Activated CD4-positive, alpha-beta T cell treated with anti-CD3 and anti-CD28 coated beads, Interleukin-10, Interleukin-2, amounts not matched to agents 100 ng/mL and 50 ng/mL, durations not matched to agents 16 hours and 8 hours (primary cell): ENCODE measurements around the gene PKP4.
"Not testable (repeated sequence)": the region's sequence is repeated elsewhere in the genome, so short reads cannot be mapped to it uniquely, and the experiment has no call there.

ENCODE experiments used
- DNase-seq: peaks from one replicate; pipeline ENCODE4 v3.0.0-alpha.2; 2020

Gene PKP4

GRCh38 chr2:158690823-158691222 is 234.1 kb downstream of the PKP4 start:
- no peak for DNase-seq

GRCh38 chr2:158691619-158692018 is 234.9 kb downstream of the PKP4 start:
- no peak for DNase-seq

GRCh38 chr2:158692372-158693103 is 235.8 kb downstream of the PKP4 start:
- no peak for DNase-seq

- no peak for DNase-seq
Observed at GRCh38 chr2:158693476-158693875, 236.7 kb downstream of the PKP4 start.

DNA sequence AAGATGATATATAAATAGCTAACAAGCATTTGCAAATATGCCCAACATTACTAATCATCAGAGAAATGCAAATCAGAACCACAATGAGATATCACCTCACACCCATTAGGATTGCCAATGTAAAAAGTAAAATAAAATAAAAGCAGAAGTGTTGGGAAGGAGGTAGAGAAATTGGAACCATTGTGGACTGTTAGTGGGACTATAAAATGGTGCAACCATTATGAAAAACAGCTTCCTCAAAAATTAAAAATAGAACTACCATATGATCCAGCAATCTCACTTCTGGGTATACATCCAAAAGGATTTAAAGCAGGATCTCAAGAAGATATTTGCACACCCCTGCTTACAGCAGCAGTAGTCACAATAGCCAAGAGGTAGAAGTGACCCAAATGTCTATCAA is 238.6 kb downstream of the PKP4 start:
- DNase-seq = no peak

DNA sequence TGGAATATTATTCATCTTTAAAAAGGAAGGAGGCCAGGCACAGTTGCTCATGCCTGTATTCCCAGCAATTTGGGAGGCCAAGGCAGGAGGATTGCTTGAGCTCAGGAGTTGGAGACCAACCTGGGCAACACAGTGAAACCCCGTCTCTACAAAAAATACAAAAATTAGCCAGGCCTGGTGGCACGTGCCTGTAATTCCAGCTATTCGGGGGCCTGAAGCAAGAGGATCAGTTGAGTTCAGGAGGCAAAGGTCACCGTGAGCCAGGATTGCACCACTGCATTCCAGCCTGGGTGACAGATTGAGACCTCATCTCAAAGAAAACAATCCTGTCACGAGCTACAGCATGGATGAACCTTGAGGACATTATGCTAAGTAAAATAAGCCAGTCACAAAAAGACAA is 239.0 kb downstream of the PKP4 start:
- DNase-seq = not testable (repeated sequence)

DNA sequence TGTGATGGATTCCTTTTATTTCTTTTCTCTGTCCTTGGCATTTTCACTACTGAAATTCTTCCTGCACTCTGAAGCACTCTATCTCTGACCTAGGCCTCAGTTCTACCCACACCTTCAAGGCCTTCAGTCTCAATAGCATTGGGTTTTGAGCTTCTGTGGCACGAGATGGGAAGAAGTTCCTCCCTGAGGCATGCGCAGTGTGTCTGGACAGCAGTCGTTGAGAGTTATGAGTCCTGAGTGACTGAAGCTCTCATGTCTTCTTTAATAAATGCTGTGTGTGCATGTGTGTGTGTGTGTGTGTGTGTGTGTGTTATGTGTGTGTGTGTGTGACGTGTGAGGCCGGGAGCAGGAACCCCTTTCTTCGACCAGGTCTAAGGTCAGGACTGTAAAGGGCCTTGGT is 242.6 kb downstream of the PKP4 start:
- DNase-seq = no peak

GRCh38 chr2:158701101-158701500 is 244.3 kb downstream of the PKP4 start:
- DNase-seq = no peak

GRCh38 chr2:158702740-158703139 is 246.0 kb downstream of the PKP4 start:
- DNase-seq = no peak

DNA sequence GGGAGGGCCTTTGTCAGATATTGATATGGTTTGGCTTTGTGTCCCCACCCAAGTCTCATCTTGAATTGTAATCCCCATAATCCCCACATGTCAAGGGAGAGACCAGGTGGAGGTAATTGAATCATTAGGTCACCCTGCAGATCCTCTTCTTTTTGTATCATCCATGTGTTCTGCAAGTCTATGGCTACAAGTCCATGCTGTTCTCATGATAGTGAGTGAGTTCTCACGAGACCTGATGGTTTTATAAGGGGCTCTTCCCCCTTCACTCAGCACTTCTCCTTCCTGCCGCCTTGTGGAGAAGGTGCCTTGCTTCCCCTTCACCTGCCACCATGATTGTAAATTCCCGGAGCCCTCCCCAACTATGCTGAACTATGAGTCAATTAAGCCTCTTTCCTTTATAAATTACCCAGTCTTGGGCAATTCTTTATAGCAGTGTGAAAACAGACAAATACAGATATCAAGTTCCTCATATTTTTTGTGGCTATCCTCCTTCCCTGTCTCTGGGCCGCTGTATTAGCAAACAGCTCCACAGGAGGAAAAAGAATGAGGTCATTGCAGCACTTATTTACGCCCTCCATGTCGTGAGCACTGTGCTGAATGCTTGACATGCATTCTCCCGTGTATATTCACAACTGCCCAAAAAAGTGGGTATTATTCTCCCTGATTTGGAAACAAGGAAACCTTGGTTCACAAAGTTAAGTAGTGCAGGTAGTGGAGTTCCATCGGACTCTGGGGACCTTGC is 248.1 kb downstream of the PKP4 start:
- not testable (repeated sequence) for DNase-seq

DNA sequence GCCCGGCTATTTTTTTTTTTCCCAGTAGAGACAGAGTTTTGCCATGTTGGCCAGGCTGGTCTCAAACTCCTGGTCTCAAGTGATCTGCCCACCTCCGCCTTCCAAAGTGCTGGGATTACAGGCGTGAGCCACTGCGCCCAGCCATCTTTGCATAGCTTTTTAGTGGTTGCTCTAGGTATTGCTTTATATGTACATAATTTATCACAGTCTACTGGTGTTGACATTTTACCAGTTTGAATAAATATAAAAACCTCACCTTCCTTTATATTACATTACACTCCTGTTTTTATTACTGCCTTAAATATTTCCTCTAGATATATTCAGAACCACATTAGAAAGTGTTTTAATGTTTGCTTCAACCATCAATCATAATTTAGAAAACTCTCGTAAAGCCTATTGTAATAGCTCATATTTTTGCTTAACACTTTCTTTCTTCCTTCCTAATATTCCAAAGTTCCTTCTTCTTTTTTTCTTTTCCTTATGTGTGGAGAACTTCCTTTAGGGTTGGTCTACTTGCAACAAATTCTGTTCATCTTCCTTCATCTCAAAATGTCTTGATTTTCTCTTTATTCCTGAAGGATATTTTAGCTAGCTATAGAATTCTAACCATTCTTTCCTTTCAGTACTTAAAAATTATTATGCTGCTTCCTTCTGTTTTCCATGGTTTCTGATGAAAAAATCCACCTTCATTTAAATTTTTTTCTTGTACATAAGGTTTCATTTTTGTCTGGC is 256.2 kb downstream of the PKP4 start:
- DNase-seq = no peak

GRCh38 chr2:158713523-158714138 is 256.9 kb downstream of the PKP4 start:
- no peak for DNase-seq

DNA sequence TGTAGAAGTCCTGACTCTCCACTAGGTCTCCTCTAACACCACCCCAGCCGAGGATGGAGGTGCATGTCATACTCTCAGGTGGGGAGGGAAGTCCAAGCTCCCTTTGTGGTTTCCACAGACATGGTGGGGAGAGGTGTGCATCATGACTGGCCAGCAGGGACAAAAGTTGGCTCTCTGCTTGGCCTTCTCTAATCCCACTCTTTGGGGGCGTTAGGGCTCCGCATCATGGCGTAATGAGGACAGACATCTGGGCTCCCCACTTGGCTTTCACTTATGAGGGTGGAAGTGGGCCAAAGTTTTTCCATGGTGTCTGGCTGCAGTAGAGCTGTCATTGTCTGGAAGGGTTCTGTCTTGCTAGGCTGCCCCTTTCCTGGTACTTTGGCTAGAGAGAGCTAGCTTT is 257.7 kb downstream of the PKP4 start:
- DNase-seq = no peak

- no peak for DNase-seq
Observed at GRCh38 chr2:158715357-158715756, 258.6 kb downstream of the PKP4 start.

DNA sequence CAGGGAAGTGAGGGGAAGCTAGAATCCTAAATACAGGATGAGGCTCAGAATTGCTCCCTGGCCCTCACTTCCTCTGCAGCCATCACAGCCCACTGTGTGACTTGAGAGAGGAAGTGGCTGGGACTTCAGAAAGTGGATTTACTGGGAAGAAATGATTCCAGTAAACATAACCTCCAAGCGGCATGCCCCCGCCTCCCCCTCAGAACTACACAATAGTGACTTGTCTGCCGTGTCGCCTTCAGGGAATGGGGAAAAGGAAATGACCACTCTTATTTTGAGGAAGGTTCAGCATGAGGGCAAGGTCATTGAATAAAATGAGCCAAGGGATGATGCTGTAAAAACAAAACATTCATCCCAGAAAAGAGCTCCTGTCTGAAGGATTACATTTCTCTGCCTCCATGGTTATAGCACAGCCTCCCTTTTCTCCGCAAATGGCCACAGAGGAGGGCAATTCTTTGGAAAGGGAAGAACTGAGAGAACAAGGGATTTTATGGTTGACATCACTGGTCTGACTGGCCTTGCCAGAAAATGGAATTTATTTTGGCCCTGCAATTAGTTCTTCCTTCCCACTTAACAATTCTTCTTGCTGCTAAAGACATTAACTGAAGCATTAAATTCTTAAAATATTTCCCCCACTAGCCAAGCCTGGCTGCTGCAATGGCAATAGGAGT is 259.5 kb downstream of the PKP4 start:
- DNase-seq = no peak

DNA sequence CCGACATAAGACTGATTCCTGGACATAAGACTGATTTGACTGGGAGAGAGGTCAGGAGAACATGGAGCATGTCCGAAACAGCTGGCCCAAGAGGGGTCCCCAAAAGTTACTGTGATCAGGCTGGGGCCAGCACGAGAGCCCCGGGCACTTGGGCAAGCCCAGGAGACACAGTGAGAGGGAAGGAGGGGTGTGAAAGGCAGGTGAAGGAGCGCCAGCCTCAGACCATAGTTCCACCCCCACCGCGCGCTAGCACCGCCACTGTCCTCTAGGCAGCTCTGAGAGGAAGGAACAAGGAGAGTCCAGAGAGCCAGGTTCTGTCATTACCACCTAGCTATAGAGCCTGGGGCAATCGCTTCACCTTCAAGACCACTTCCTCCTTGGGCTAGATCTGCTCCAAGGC is 260.2 kb downstream of the PKP4 start:
- DNase-seq = no peak

DNA sequence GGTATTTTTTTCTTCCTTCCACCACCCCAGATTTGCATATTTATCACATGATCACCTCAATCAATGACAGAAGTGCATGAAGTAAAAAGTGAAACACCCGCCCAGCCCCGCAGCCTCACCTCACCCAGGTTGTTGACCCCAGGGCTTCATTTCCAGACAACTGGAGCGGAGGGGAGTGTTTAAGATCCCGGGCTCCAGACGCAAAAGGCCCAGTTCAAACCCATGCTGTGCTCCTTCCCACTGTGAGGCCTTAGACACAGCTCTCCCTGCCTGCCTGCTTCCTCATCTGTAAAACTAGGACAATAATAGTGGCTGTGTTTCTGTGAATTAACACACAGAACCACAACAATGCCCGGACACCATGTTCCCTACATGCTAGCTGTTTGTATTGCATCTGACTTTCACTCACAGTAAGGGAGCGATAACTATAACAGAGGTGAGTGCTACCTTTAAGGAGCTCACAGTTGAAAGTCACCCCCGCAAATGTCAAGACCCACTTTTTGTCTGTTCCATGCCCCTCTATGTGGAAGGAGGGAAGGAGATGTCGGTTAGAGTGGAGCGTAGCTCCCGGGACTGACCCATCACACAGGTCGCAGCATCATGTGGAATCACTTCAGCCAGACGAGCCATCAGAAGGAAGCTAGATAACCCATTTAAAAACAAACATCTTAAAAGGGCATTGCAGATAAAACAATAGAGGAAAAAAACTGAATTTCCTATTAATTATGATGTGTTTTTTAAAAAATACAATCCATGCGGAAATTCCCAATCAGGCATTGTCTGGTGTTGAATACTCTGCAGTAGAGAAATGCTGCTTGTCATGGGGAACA is 260.8 kb downstream of the PKP4 start:
- no peak for DNase-seq

- DNase-seq = no peak
Observed at GRCh38 chr2:158718196-158718585, 261.4 kb downstream of the PKP4 start.

DNA sequence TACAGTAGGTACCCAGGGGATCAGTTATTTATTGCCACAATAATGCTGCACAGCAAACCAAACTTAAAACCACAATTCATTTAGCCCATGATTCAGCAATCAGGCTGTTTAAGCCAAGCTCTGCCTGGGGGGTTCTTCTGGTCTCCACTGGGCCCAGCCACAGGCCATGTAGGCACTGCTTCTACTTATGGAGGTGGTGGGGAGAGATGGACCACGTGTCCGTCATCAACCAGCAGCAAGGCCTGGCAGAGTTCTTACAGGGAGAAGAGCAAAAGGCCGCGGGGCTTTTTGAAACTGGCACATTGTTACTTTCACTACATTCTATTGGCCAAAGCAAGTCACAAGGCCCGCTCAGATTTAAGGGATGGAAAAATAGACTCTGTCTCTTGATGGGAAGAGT is 262.1 kb downstream of the PKP4 start:
- no peak for DNase-seq

DNA sequence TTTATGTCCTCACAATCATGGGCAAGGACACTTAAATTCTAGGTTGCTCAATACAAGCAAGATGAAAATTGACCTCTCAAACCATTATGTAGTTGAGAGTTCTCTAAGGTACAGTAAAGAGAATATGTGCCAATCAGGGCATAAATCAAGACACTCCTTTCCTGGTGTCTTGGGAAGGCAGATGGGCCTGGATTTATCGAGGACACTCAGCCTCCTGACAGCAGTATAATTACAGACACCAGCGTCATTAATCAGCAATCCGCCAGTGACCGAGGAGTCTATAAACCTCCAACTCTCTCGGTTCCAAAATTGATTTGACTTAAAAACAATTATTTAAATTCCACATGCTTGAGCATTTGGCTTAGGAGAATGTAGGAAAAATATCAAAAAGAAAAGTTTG is 262.7 kb downstream of the PKP4 start:
- DNase-seq = no peak

DNA sequence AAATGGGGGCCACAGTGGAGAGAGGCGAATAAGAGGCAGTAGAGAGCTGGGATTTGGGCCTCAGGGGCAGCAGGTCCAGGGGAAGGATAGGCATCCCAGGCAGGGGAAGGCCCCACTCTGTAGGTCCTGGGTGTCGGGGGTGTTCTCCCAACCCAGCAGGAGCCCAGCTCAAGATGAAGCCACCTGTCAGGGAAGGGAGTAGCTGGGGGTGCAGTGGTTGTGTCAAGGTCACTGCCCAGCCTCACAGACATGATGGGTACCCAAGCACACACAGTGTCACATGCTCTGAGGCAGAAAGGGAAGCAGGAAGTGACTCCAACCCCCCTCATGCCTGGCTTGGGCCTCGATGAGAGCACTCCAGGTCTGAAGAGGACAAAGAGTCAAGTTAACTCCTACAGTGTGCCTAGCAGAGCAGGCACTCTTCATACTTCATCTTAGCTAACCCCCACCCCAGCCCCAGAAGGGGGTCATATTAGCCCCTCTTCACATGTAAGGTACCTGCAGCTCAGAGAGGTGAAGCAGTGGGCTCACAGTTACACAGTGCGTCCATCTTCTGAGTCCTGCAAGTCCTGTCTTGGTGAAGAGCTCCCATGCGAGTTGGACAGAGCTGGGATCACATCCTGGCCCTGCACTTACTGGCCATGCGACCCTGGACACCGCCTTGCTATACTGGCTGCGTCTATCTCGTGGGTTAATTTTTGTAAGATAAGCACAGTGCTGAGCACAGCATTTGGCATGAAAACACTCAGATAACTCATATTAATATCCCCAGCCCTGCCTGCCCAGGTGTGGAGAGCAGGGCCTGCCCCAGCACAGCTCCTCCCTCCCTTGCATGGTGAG is 265.7 kb downstream of the PKP4 start:
- DNase-seq = no peak
